Measurements from ENCODE around the gene NES. TPM values are rescaled to one million over a fixed set of nuclear protein-coding genes. Genes with fewer than 3 reads are reported as not detected.

Gene NES
- total and polyA plus RNA-seq, 12 donors: 46.8 to 389 (median 177) TPM

DNA sequence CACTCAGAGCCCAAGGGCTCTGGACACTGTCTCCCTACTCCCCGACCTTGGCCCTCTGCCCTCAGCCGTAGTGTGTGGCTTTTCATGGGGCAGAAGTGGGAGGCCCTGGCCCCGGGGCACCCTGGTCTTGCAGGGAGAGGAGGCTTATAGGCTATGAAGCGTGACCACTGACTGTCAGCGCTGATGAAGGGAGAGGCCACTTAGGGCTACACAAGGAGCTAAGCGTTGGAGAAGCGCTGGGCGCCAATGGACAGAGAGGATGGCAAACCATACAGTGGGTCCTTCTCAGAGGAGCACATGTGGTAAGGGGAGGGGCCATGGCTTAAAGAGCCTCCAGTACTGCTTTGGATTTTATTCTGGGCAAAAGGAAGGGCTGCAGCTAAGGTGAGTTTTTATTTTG lies 20.3 kb upstream of the NES start:
- Histone ChIP-seq H3K4me3 (no peak overlapping the region), H3K4me1 (peaks cover 0 to 8% (median 3%) of the 10 kb centered on the region in 9 donors), H3K27me3 (peaks cover 0 to 51% (median 40%) of the 10 kb centered on the region in 7 donors), H3K27ac (no peak overlapping the region), H3K9me3 (no peaks in the 10 kb centered on the region), H3K36me3 (peaks cover 0 to 3% (median 0%) of the 10 kb centered on the region in 9 donors)
- 83 to 86% methylated on average over 8 of the region's 8 CpGs for WGBS, 2 donors
- no peak for ATAC-seq
- TF ChIP-seq, protein P1, sequence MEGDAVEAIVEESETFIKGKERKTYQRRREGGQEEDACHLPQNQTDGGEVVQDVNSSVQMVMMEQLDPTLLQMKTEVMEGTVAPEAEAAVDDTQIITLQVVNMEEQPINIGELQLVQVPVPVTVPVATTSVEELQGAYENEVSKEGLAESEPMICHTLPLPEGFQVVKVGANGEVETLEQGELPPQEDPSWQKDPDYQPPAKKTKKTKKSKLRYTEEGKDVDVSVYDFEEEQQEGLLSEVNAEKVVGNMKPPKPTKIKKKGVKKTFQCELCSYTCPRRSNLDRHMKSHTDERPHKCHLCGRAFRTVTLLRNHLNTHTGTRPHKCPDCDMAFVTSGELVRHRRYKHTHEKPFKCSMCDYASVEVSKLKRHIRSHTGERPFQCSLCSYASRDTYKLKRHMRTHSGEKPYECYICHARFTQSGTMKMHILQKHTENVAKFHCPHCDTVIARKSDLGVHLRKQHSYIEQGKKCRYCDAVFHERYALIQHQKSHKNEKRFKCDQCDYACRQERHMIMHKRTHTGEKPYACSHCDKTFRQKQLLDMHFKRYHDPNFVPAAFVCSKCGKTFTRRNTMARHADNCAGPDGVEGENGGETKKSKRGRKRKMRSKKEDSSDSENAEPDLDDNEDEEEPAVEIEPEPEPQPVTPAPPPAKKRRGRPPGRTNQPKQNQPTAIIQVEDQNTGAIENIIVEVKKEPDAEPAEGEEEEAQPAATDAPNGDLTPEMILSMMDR (IDR thresholded peaks at IDR 0.05): no peak
- DNase-seq: no peak
- intact Hi-C loops (cut with DNase I): loop anchor here in 8 of 10 donors (10.0 kb wide), 5 partner anchors 63 to 227 kb away; partner anchors contain the start of genes NTRK1 (in 3 of the 8), INSRR (in 1 of the 8) and LRRC71 (in 1 of the 8)

DNA sequence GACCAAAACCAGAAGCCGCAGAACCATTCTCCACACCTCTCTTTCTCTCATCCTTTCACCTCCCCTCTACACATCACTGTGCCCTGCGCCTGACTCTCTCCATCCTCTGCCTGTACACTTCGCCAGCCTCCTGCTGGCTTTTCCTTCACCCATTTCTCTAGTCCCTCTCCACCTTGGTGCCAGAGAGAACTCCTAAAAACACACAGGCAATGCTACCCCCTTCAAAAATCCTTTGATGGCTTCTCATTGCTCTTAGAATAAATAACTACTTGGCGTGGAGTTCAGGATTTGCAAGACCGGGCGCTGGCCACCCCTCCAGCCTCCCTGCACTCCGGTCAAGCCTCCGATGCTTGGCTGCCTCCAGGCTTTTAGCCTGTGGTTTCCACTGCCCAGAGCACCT lies 19.5 kb upstream of the NES start:
- Histone ChIP-seq H3K27ac (no peak overlapping the region), H3K4me1 (peaks cover 0 to 14% (median 6%) of the 10 kb centered on the region in 9 donors), H3K27me3 (peaks cover 0 to 52% (median 38%) of the 10 kb centered on the region in 7 donors), H3K4me3 (no peak overlapping the region), H3K9me3 (no peaks in the 10 kb centered on the region), H3K36me3 (peaks cover 0 to 3% (median 0%) of the 10 kb centered on the region in 9 donors)
- ATAC-seq (no peak), DNase-seq (no peak)
- TF ChIP-seq, protein P1 (IDR thresholded peaks at IDR 0.05): no peak
- intact Hi-C loops (cut with DNase I): loop anchor here in 8 of 10 donors (10.0 kb wide), 5 partner anchors 62 to 228 kb away; partner anchors contain the start of genes NTRK1 (in 3 of the 8), INSRR (in 1 of the 8) and LRRC71 (in 1 of the 8)
- 91 to 98% methylated on average over 8 of the region's 8 CpGs for WGBS, 2 donors

DNA sequence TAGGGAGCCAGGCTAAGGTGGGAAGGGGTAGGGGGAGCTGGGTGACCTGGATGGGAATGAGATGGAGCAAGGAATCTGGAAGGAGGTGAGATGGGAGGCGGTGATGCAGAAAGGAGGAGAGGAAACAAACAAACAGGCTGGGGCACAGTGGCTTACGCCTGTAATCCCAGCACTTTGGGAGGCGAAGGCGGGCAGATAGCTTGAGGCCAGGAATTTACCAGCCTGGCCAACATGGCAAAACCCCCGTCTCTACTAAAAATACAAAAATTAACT lies 17.4 kb upstream of the NES start:
- 94 to 98% methylated on average over 5 of the region's 5 CpGs for WGBS, 2 donors
- TF ChIP-seq, protein P1 (IDR thresholded peaks at IDR 0.05): no peak

DNA sequence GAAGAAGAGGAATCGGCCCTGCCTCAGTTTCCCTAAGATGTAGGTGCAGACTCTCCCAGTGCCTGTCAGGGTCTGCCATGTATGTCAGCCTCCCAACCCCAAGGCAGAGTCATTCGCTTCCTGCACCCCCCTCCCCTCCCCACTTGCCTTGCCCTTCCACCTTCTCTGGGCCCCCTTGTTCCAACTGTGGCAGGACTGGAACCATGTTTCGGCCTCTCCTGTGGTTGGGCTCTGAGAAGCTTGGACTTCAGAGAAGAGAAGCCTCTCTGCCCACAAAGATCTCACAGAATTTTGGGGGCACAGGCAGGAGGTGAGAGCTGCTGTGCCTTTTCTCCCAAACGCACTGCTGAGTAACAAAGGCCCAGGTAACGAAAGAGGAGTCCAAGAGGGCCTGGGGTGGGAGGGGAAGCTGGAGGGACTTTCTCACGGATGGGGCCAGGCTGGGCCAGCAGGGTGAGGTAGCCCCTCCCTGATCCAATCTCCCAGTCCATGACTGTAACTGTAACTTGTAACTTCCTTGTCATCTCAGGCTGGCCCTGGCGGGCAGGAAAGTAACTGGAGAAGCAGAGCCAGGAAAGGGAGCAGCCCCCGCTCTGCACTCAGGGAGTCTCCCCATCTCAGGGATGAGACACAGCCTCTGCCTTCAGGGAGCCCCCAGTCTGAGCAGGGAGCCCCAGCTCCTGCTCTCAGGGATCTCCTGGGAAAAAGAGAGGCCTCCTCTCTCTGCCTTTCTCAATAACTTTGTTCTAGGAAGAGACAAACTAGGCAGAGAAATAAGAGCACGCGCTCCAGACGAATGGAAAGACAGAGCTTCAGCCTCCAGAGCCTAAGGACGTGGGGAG lies 16.9 kb upstream of the NES start:
- peaks cover 0 to 25% (median 16%) of the 10 kb centered on the region in 9 donors for H3K4me1 ChIP-seq
- no peak overlapping the region for H3K27ac ChIP-seq
- H3K36me3 ChIP-seq: no peaks in the 10 kb centered on the region
- no peak overlapping the region for H3K4me3 ChIP-seq
- intact Hi-C loops (cut with DNase I): loop anchor here in 8 of 10 donors (10.0 kb wide), 5 partner anchors 59 to 231 kb away; partner anchors contain the start of genes NTRK1 (in 3 of the 8), INSRR (in 1 of the 8) and LRRC71 (in 1 of the 8)
- TF ChIP-seq, protein P1 (IDR thresholded peaks at IDR 0.05): no peak
- no peak for DNase-seq
- WGBS, 2 donors: 82 to 85% methylated on average over 12 of the region's 12 CpGs
- peaks cover 0 to 53% (median 38%) of the 10 kb centered on the region in 7 donors for H3K27me3 ChIP-seq
- no peak for ATAC-seq
- H3K9me3 ChIP-seq: no peaks in the 10 kb centered on the region

More for the DNA sequence above, 17.4 kb upstream of the NES start:
- DNase-seq: no peak
- H3K27ac ChIP-seq: no peak overlapping the region
- intact Hi-C loops (cut with DNase I): loop anchor here in 8 of 10 donors (10.0 kb wide), 5 partner anchors 60 to 230 kb away; partner anchors contain the start of genes NTRK1 (in 3 of the 8), INSRR (in 1 of the 8) and LRRC71 (in 1 of the 8)
- peaks cover 0 to 20% (median 11%) of the 10 kb centered on the region in 9 donors for H3K4me1 ChIP-seq
- peaks cover 0 to 52% (median 39%) of the 10 kb centered on the region in 7 donors for H3K27me3 ChIP-seq
- no peaks in the 10 kb centered on the region for H3K9me3 ChIP-seq
- H3K36me3 ChIP-seq: no peaks in the 10 kb centered on the region
- no peak for ATAC-seq
- H3K4me3 ChIP-seq: no peak overlapping the region

All from heart right ventricle (tissue), 16 donors.